Measurements from ENCODE around the gene DDX24.

The DDX24 gene

GRCh38 chr14:94056579-94057308 is 24.3 kb downstream of the DDX24 start:
- Histone ChIP-seq H3K9me3 (ENCODE audit: insufficient read depth, low read depth, low read length) (no peaks in the 10 kb centered on the region), H3K9ac (ENCODE audit: low read depth, low read length) (no peak overlapping the region), H3K4me3 (ENCODE audit: low read length) (no peak overlapping the region), H3K27ac (ENCODE audit: low read depth, low read length) (no peak overlapping the region), H3K4me1 (ENCODE audit: insufficient read depth, low read length) (no peaks in the 10 kb centered on the region; the same call in 1 of the 2 replicates), H3K27me3 (ENCODE audit: insufficient read depth, low read length) (no peaks in the 10 kb centered on the region), H3K36me3 (ENCODE audit: insufficient read depth, low read length) (peaks cover 96% of the 10 kb centered on the region)
- WGBS = 91% methylated on average over 6 of the region's 6 CpGs

- WGBS = 96% methylated on average over 7 of the region's 7 CpGs
- no peak overlapping the region for H3K27ac ChIP-seq (ENCODE audit: low read depth, low read length)
Measured at GRCh38 chr14:94054936-94055335, 26.1 kb downstream of the DDX24 start.

GRCh38 chr14:94054401-94054800 is 26.6 kb downstream of the DDX24 start:
- H3K4me3 ChIP-seq (ENCODE audit: low read length) = no peak overlapping the region
- H3K9me3 ChIP-seq (ENCODE audit: insufficient read depth, low read depth, low read length) = no peaks in the 10 kb centered on the region
- H3K36me3 ChIP-seq (ENCODE audit: insufficient read depth, low read length) = peaks cover 96% of the 10 kb centered on the region
- no peaks in the 10 kb centered on the region; the same call in 1 of the 2 replicates for H3K4me1 ChIP-seq (ENCODE audit: insufficient read depth, low read length)
- no peaks in the 10 kb centered on the region for H3K27me3 ChIP-seq (ENCODE audit: insufficient read depth, low read length)
- H3K9ac ChIP-seq (ENCODE audit: low read depth, low read length) = no peak overlapping the region
- WGBS = 92% methylated on average over 1 of the region's 1 CpG
- H3K27ac ChIP-seq (ENCODE audit: low read depth, low read length) = no peak overlapping the region

More at GRCh38 chr14:94054936-94055335, 26.1 kb downstream of the DDX24 start:
- H3K27me3 ChIP-seq (ENCODE audit: insufficient read depth, low read length) = no peaks in the 10 kb centered on the region
- no peaks in the 10 kb centered on the region for H3K9me3 ChIP-seq (ENCODE audit: insufficient read depth, low read depth, low read length)
- H3K4me1 ChIP-seq (ENCODE audit: insufficient read depth, low read length) = no peaks in the 10 kb centered on the region; the same call in 1 of the 2 replicates
- no peak overlapping the region for H3K4me3 ChIP-seq (ENCODE audit: low read length)
- peaks cover 96% of the 10 kb centered on the region for H3K36me3 ChIP-seq (ENCODE audit: insufficient read depth, low read length)
- H3K9ac ChIP-seq (ENCODE audit: low read depth, low read length) = no peak overlapping the region

GRCh38 chr14:94052662-94053061 is 28.3 kb downstream of the DDX24 start:
- WGBS = 93% methylated on average over 4 of the region's 4 CpGs
- Histone ChIP-seq H3K36me3 (ENCODE audit: insufficient read depth, low read length) (peaks cover 96% of the 10 kb centered on the region), H3K4me1 (ENCODE audit: insufficient read depth, low read length) (no peaks in the 10 kb centered on the region; the same call in 1 of the 2 replicates)

GRCh38 chr14:94052199-94052598 is 28.8 kb downstream of the DDX24 start:
- Histone ChIP-seq H3K9me3 (ENCODE audit: insufficient read depth, low read depth, low read length) (no peaks in the 10 kb centered on the region), H3K27ac (ENCODE audit: low read depth, low read length) (no peak overlapping the region), H3K4me3 (ENCODE audit: low read length) (no peak overlapping the region), H3K9ac (ENCODE audit: low read depth, low read length) (no peak overlapping the region), H3K36me3 (ENCODE audit: insufficient read depth, low read length) (peaks cover 96% of the 10 kb centered on the region), H3K4me1 (ENCODE audit: insufficient read depth, low read length) (no peaks in the 10 kb centered on the region; the same call in 1 of the 2 replicates), H3K27me3 (ENCODE audit: insufficient read depth, low read length) (no peaks in the 10 kb centered on the region)
- WGBS = 81% methylated on average over 1 of the region's 1 CpG

More at GRCh38 chr14:94052662-94053061, 28.3 kb downstream of the DDX24 start:
- Histone ChIP-seq H3K9me3 (ENCODE audit: insufficient read depth, low read depth, low read length) (no peaks in the 10 kb centered on the region), H3K4me3 (ENCODE audit: low read length) (no peak overlapping the region), H3K9ac (ENCODE audit: low read depth, low read length) (no peak overlapping the region), H3K27me3 (ENCODE audit: insufficient read depth, low read length) (no peaks in the 10 kb centered on the region), H3K27ac (ENCODE audit: low read depth, low read length) (no peak overlapping the region)

GRCh38 chr14:94051779-94052178 is 29.2 kb downstream of the DDX24 start:
- H3K27me3 ChIP-seq (ENCODE audit: insufficient read depth, low read length) = no peaks in the 10 kb centered on the region
- H3K9ac ChIP-seq (ENCODE audit: low read depth, low read length) = no peak overlapping the region
- H3K36me3 ChIP-seq (ENCODE audit: insufficient read depth, low read length) = peaks cover 96% of the 10 kb centered on the region
- H3K4me3 ChIP-seq (ENCODE audit: low read length) = no peak overlapping the region
- H3K9me3 ChIP-seq (ENCODE audit: insufficient read depth, low read depth, low read length) = no peaks in the 10 kb centered on the region
- H3K4me1 ChIP-seq (ENCODE audit: insufficient read depth, low read length) = no peaks in the 10 kb centered on the region; the same call in 1 of the 2 replicates
- 0 out of 2 replicates have a peak overlapping the region, but pooled peaks have one; percentile 0 for H3K27ac ChIP-seq (ENCODE audit: low read depth, low read length)
- WGBS = 86% methylated on average over 3 of the region's 3 CpGs

- H3K4me3 ChIP-seq (ENCODE audit: low read length) = no peak overlapping the region
- H3K4me1 ChIP-seq (ENCODE audit: insufficient read depth, low read length) = no peaks in the 10 kb centered on the region; the same call in 1 of the 2 replicates
- H3K9ac ChIP-seq (ENCODE audit: low read depth, low read length) = no peak overlapping the region
- no peaks in the 10 kb centered on the region for H3K27me3 ChIP-seq (ENCODE audit: insufficient read depth, low read length)
- WGBS = 81% methylated on average over 9 of the region's 9 CpGs
- no peak overlapping the region for H3K27ac ChIP-seq (ENCODE audit: low read depth, low read length)
- H3K36me3 ChIP-seq (ENCODE audit: insufficient read depth, low read length) = peaks cover 96% of the 10 kb centered on the region
- H3K9me3 ChIP-seq (ENCODE audit: insufficient read depth, low read depth, low read length) = no peaks in the 10 kb centered on the region
Measured at GRCh38 chr14:94051115-94051514, 29.9 kb downstream of the DDX24 start.

GRCh38 chr14:94050231-94050880 is 30.6 kb downstream of the DDX24 start:
- Histone ChIP-seq H3K36me3 (ENCODE audit: insufficient read depth, low read length) (peaks cover 96% of the 10 kb centered on the region), H3K27ac (ENCODE audit: low read depth, low read length) (no peak overlapping the region), H3K27me3 (ENCODE audit: insufficient read depth, low read length) (no peaks in the 10 kb centered on the region), H3K4me1 (ENCODE audit: insufficient read depth, low read length) (no peaks in the 10 kb centered on the region; the same call in 1 of the 2 replicates), H3K9ac (ENCODE audit: low read depth, low read length) (no peak overlapping the region), H3K4me3 (ENCODE audit: low read length) (no peak overlapping the region), H3K9me3 (ENCODE audit: insufficient read depth, low read depth, low read length) (no peaks in the 10 kb centered on the region)
- WGBS = 92% methylated on average over 6 of the region's 6 CpGs

- WGBS = 94% methylated on average over 2 of the region's 2 CpGs
- Histone ChIP-seq H3K4me3 (ENCODE audit: low read length) (no peak overlapping the region), H3K9me3 (ENCODE audit: insufficient read depth, low read depth, low read length) (no peaks in the 10 kb centered on the region), H3K27ac (ENCODE audit: low read depth, low read length) (no peak overlapping the region), H3K4me1 (ENCODE audit: insufficient read depth, low read length) (no peaks in the 10 kb centered on the region; the same call in 1 of the 2 replicates), H3K27me3 (ENCODE audit: insufficient read depth, low read length) (no peaks in the 10 kb centered on the region), H3K36me3 (ENCODE audit: insufficient read depth, low read length) (peaks cover 96% of the 10 kb centered on the region), H3K9ac (ENCODE audit: low read depth, low read length) (no peak overlapping the region)
Measured at GRCh38 chr14:94049625-94050023, 31.4 kb downstream of the DDX24 start.

- Histone ChIP-seq H3K4me3 (ENCODE audit: low read length) (no peak overlapping the region), H3K27me3 (ENCODE audit: insufficient read depth, low read length) (no peaks in the 10 kb centered on the region), H3K36me3 (ENCODE audit: insufficient read depth, low read length) (peaks cover 96% of the 10 kb centered on the region), H3K4me1 (ENCODE audit: insufficient read depth, low read length) (no peaks in the 10 kb centered on the region; the same call in 1 of the 2 replicates), H3K27ac (ENCODE audit: low read depth, low read length) (no peak overlapping the region), H3K9me3 (ENCODE audit: insufficient read depth, low read depth, low read length) (no peaks in the 10 kb centered on the region), H3K9ac (ENCODE audit: low read depth, low read length) (no peak overlapping the region)
- WGBS = 92% methylated on average over 10 of the region's 10 CpGs
Measured at GRCh38 chr14:94048691-94049624, 32.0 kb downstream of the DDX24 start.

All from HUES64 (cell line).